Activated naive CD8-positive, alpha-beta T cell treated with anti-CD3 and anti-CD28 coated beads, Interleukin-2, amount 10 ng/mL, durations not matched to agents 7 days and 5 days (primary cell): Measurements from ENCODE around the gene MLLT10. TPM values are rescaled to one million over a fixed set of nuclear protein-coding genes. Genes with fewer than 3 reads are reported as not detected.
"Not testable (repeated sequence)": the region's sequence is repeated elsewhere in the genome, so short reads cannot be mapped to it uniquely, and the experiment has no call there.

Source experiments
- ATAC-seq: fragments of 150-1000 bp; cut with Tn5 transposase; one replicate; pipeline ENCODE4 v1.10.0; 2021; ENCODE audit warnings: low read depth, moderate library complexity
- POLR2A ChIA-PET: fragments of 350-600 bp; sonication (Branson Sonifier 250); formaldehyde crosslinking; loops from one replicate; lab custom pipeline; 2021; ENCODE audit warnings: antibody characterized with exemption; lab: Charles Lee
- DNase-seq: peaks from one replicate; pipeline ENCODE4 v3.0.0; 2021
- H3K27ac Mint-ChIP-seq: one replicate; pipeline ENCODE4 v1.8.0; 2022; ENCODE audit warnings: mild to moderate bottlenecking, mixed read lengths
- H3K27me3 Mint-ChIP-seq: one replicate; pipeline ENCODE4 v1.8.0; 2022; ENCODE audit warnings: mild to moderate bottlenecking, moderate library complexity, mixed read lengths
- H3K36me3 Mint-ChIP-seq: one replicate; pipeline ENCODE4 v1.8.0; 2021; ENCODE audit warnings: mild to moderate bottlenecking, mixed read lengths
- H3K4me1 Mint-ChIP-seq: one replicate; pipeline ENCODE4 v1.8.0; 2021; ENCODE audit warnings: mixed read lengths
- H3K4me3 Mint-ChIP-seq: one replicate; pipeline ENCODE4 v1.8.0; 2022; ENCODE audit warnings: mild to moderate bottlenecking, moderate library complexity, mixed read lengths
- H3K9me3 Mint-ChIP-seq: one replicate; pipeline ENCODE4 v1.8.0; 2021; ENCODE audit warnings: mixed read lengths
- total RNA-seq, 2 experiments: library from RNA; stranded (reverse); gene quantifications; one replicate each; pipeline ENCODE4 v1.2.3, GENCODE V29; 2021

Gene MLLT10
- total RNA-seq, 2 experiments from 2014 or later = 50.0 to 58.0 TPM

- POLR2A ChIA-PET = no interaction called here
These were observed 2.9 kb upstream of the MLLT10 start for GRCh38 chr10:21531164-21531563.

GRCh38 chr10:21532694-21533466 is 1.2 kb upstream of the MLLT10 start:
- Mint-ChIP-seq H3K9me3 (no peaks in the 10 kb centered on the region), H3K27ac (peak overlapping the region; percentile 96), H3K27me3 (peaks cover 26% of the 10 kb centered on the region), H3K36me3 (peaks cover 5% of the 10 kb centered on the region), H3K4me3 (peak overlapping the region; percentile 98), H3K4me1 (peaks cover 19% of the 10 kb centered on the region)
- DNase-seq (no peak), ATAC-seq (no peak)
- POLR2A ChIA-PET = interaction anchor here (1.4 to 1.7 kb wide), 2 partner anchors 36 to 93 kb away, joined by 3 to 4 read pairs; no protein-coding TSS in a partner anchor

More at GRCh38 chr10:21531164-21531563, 2.9 kb upstream of the MLLT10 start:
- H3K4me3 Mint-ChIP-seq = no peak overlapping the region
- peaks cover 24% of the 10 kb centered on the region for H3K4me1 Mint-ChIP-seq
- ATAC-seq (no peak), DNase-seq (no peak)
- H3K27me3 Mint-ChIP-seq = peaks cover 35% of the 10 kb centered on the region
- no peaks in the 10 kb centered on the region for H3K9me3 Mint-ChIP-seq
- H3K36me3 Mint-ChIP-seq = peaks cover 2% of the 10 kb centered on the region
- no peak overlapping the region for H3K27ac Mint-ChIP-seq

GRCh38 chr10:21534280-21534586 is 201 bp downstream of the MLLT10 start:
- Mint-ChIP-seq H3K9me3 (no peaks in the 10 kb centered on the region), H3K27ac (peak overlapping the region; percentile 80), H3K4me3 (peak overlapping the region; percentile 84), H3K27me3 (peaks cover 12% of the 10 kb centered on the region), H3K4me1 (peaks cover 16% of the 10 kb centered on the region), H3K36me3 (peaks cover 9% of the 10 kb centered on the region)
- ATAC-seq = no peak
- POLR2A ChIA-PET = interaction anchor here (1.4 to 1.7 kb wide), 2 partner anchors 38 to 91 kb away, joined by 3 to 4 read pairs; no protein-coding TSS in a partner anchor
- DNase-seq = no peak

- H3K36me3 Mint-ChIP-seq = peaks cover 11% of the 10 kb centered on the region
- DNase-seq = peak; percentile 67
- no peaks in the 10 kb centered on the region for H3K9me3 Mint-ChIP-seq
- ATAC-seq = peak; percentile 30
- POLR2A ChIA-PET = no interaction called here
- peak overlapping the region; percentile 80 for H3K27ac Mint-ChIP-seq
- H3K27me3 Mint-ChIP-seq = peaks cover 7% of the 10 kb centered on the region
- peak overlapping the region; percentile 84 for H3K4me3 Mint-ChIP-seq
- peaks cover 16% of the 10 kb centered on the region for H3K4me1 Mint-ChIP-seq
These were observed 817 bp downstream of the MLLT10 start for GRCh38 chr10:21534604-21535493.

GRCh38 chr10:21535494-21535965 is 1.5 kb downstream of the MLLT10 start:
- no peaks in the 10 kb centered on the region for H3K9me3 Mint-ChIP-seq
- peak overlapping the region; percentile 73 for H3K27ac Mint-ChIP-seq
- peak overlapping the region; percentile 70 for H3K4me3 Mint-ChIP-seq
- DNase-seq (no peak), ATAC-seq (no peak)
- POLR2A ChIA-PET = no interaction called here
- peaks cover 15% of the 10 kb centered on the region for H3K36me3 Mint-ChIP-seq
- peaks cover 16% of the 10 kb centered on the region for H3K4me1 Mint-ChIP-seq
- peaks cover 4% of the 10 kb centered on the region for H3K27me3 Mint-ChIP-seq

GRCh38 chr10:21535976-21536375 is 1.9 kb downstream of the MLLT10 start:
- H3K27ac Mint-ChIP-seq, H3K27me3 Mint-ChIP-seq, ATAC-seq, H3K9me3 Mint-ChIP-seq, H3K4me3 Mint-ChIP-seq, DNase-seq, POLR2A ChIA-PET: not testable (repeated sequence)
- H3K4me1 Mint-ChIP-seq = peaks cover 16% of the 10 kb centered on the region
- peaks cover 17% of the 10 kb centered on the region for H3K36me3 Mint-ChIP-seq

- peak overlapping the region; percentile 6 for H3K4me3 Mint-ChIP-seq
- no peak for ATAC-seq
- no peak for DNase-seq
- no peak overlapping the region for H3K27ac Mint-ChIP-seq
- POLR2A ChIA-PET = no interaction called here
- H3K36me3 Mint-ChIP-seq = peaks cover 22% of the 10 kb centered on the region
- no peaks in the 10 kb centered on the region for H3K9me3 Mint-ChIP-seq
- H3K4me1 Mint-ChIP-seq = peaks cover 16% of the 10 kb centered on the region
- no peaks in the 10 kb centered on the region for H3K27me3 Mint-ChIP-seq
These were observed 2.8 kb downstream of the MLLT10 start for GRCh38 chr10:21536874-21537273.

- H3K4me3 Mint-ChIP-seq, H3K9me3 Mint-ChIP-seq, DNase-seq, H3K27me3 Mint-ChIP-seq, ATAC-seq, H3K4me1 Mint-ChIP-seq, H3K27ac Mint-ChIP-seq, POLR2A ChIA-PET: not testable (repeated sequence)
- peaks cover 43% of the 10 kb centered on the region for H3K36me3 Mint-ChIP-seq
These were observed 6.7 kb downstream of the MLLT10 start for GRCh38 chr10:21540701-21541100.

- Mint-ChIP-seq H3K36me3 (peaks cover 49% of the 10 kb centered on the region), H3K4me1 (peaks cover 3% of the 10 kb centered on the region), H3K9me3 (no peaks in the 10 kb centered on the region), H3K27ac (no peak overlapping the region), H3K27me3 (no peaks in the 10 kb centered on the region), H3K4me3 (no peak overlapping the region)
- no peak for DNase-seq
- no peak for ATAC-seq
- POLR2A ChIA-PET = no interaction called here
These were observed 13.2 kb downstream of the MLLT10 start for GRCh38 chr10:21547246-21547645.

- ATAC-seq = no peak
- POLR2A ChIA-PET = no interaction called here
- H3K27me3 Mint-ChIP-seq = no peaks in the 10 kb centered on the region
- no peak overlapping the region for H3K4me3 Mint-ChIP-seq
- H3K9me3 Mint-ChIP-seq = no peaks in the 10 kb centered on the region
- peaks cover 5% of the 10 kb centered on the region for H3K4me1 Mint-ChIP-seq
- no peak for DNase-seq
- no peak overlapping the region for H3K27ac Mint-ChIP-seq
- peaks cover 45% of the 10 kb centered on the region for H3K36me3 Mint-ChIP-seq
These were observed 18.6 kb downstream of the MLLT10 start for GRCh38 chr10:21552638-21553037.

GRCh38 chr10:21556527-21556926 is 22.5 kb downstream of the MLLT10 start:
- Mint-ChIP-seq H3K27ac (no peak overlapping the region), H3K27me3 (no peaks in the 10 kb centered on the region), H3K9me3 (no peaks in the 10 kb centered on the region), H3K4me3 (no peak overlapping the region), H3K36me3 (peaks cover 49% of the 10 kb centered on the region), H3K4me1 (peaks cover 8% of the 10 kb centered on the region)
- ATAC-seq (no peak), DNase-seq (no peak)
- POLR2A ChIA-PET = no interaction called here

- H3K4me3 Mint-ChIP-seq, H3K4me1 Mint-ChIP-seq, H3K9me3 Mint-ChIP-seq, POLR2A ChIA-PET, H3K27me3 Mint-ChIP-seq, ATAC-seq, H3K27ac Mint-ChIP-seq, DNase-seq: not testable (repeated sequence)
- H3K36me3 Mint-ChIP-seq = peaks cover 43% of the 10 kb centered on the region
These were observed 25.0 kb downstream of the MLLT10 start for GRCh38 chr10:21558984-21559383.

GRCh38 chr10:21570761-21571521 is 36.9 kb downstream of the MLLT10 start:
- Mint-ChIP-seq H3K9me3 (no peaks in the 10 kb centered on the region), H3K36me3 (peaks cover 47% of the 10 kb centered on the region), H3K27me3 (no peaks in the 10 kb centered on the region), H3K27ac (peak overlapping the region; percentile 4), H3K4me1 (peaks cover 29% of the 10 kb centered on the region), H3K4me3 (no peak overlapping the region)
- POLR2A ChIA-PET = no interaction called here
- DNase-seq (no peak), ATAC-seq (no peak)
